AG10803 (cell line): ENCODE measurements around the gene ARPC5.

Experiments used
- DNase-seq: peaks from one replicate; pipeline ENCODE4 v3.0.0; 2010; ENCODE audit warnings: low read depth
- H3K4me3 ChIP-seq: 2 replicates; pipeline ENCODE4 v1.5.1; 2011; ENCODE audit warnings: mild to moderate bottlenecking, low read length, control low read depth
- TF ChIP-seq, protein P1 (sequence below): conservative IDR thresholded peaks from 2 replicates; pipeline ENCODE4 v1.5.1; 2011; ENCODE audit warnings: mild to moderate bottlenecking, low read length, control low read depth, inconsistent platforms

The ARPC5 gene

GRCh38 chr1:183586455-183586854, 49.1 kb downstream of the ARPC5 start:
- DNase-seq, result no peak
- no peak overlapping the region for H3K4me3 ChIP-seq
- TF ChIP-seq, protein P1, sequence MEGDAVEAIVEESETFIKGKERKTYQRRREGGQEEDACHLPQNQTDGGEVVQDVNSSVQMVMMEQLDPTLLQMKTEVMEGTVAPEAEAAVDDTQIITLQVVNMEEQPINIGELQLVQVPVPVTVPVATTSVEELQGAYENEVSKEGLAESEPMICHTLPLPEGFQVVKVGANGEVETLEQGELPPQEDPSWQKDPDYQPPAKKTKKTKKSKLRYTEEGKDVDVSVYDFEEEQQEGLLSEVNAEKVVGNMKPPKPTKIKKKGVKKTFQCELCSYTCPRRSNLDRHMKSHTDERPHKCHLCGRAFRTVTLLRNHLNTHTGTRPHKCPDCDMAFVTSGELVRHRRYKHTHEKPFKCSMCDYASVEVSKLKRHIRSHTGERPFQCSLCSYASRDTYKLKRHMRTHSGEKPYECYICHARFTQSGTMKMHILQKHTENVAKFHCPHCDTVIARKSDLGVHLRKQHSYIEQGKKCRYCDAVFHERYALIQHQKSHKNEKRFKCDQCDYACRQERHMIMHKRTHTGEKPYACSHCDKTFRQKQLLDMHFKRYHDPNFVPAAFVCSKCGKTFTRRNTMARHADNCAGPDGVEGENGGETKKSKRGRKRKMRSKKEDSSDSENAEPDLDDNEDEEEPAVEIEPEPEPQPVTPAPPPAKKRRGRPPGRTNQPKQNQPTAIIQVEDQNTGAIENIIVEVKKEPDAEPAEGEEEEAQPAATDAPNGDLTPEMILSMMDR, result no peak

- TF ChIP-seq, protein P1, result no peak
- no peak overlapping the region for H3K4me3 ChIP-seq
- no peak for DNase-seq
Measured at GRCh38 chr1:183585038-183585437, 50.5 kb downstream of the ARPC5 start.

DNA sequence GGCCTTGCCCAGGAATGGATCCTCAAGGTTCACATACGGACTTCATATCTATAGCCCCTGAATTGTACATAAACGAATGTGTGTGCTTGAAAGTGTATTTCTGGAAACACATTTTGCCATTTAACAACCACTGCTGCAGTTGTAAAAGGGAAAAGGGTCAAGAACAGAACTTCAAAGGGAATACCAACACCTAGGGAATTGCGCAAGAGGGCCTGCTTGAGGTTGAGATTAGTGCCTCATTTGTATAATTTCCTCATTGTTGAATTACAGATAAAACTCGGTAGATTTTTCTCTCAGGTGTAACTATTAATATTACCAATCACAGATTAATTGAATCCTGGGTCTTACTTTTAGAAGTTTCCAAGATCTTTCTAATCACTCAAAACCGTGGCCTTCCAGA, 51.4 kb downstream of the ARPC5 start:
- H3K4me3 ChIP-seq, result no peak overlapping the region
- DNase-seq, result no peak
- TF ChIP-seq, protein P1, result no peak

DNA sequence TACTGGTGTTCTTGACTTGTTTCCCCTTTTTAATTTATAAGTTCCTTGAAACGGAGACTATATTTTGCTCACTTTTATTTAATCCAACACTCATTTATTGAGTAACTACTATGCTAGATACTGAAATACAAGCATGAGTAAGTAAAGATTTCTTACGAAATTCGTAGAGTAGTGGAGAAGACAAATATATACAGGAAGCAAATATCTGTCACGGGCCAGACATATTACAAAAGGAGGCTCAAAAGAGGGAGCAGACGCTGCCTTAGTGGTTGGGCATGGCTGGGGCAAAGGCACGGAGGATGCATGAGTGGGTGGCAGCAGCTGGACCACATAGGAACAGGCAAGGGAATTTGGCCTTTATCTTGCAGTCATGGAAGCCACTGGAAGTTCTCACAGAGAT, 52.1 kb downstream of the ARPC5 start:
- DNase-seq, result peak; percentile 53
- H3K4me3 ChIP-seq, result no peak overlapping the region
- TF ChIP-seq, protein P1, result no peak

GRCh38 chr1:183582021-183582713, 53.4 kb downstream of the ARPC5 start:
- no peak overlapping the region for H3K4me3 ChIP-seq
- DNase-seq, result no peak
- TF ChIP-seq, protein P1, result no peak

GRCh38 chr1:183580281-183580682, 55.3 kb downstream of the ARPC5 start:
- TF ChIP-seq, protein P1, result no peak; the same call in 1 of the 2 replicates
- H3K4me3 ChIP-seq, result no peak overlapping the region
- DNase-seq, result peak; percentile 13

GRCh38 chr1:183578856-183579255, 56.7 kb downstream of the ARPC5 start:
- peak; percentile 16 for DNase-seq
- TF ChIP-seq, protein P1, result no peak
- H3K4me3 ChIP-seq, result no peak overlapping the region
